DOHH2 (cell line): ENCODE results near the gene PRL.

Source experiments
- H3F3A ChIP-seq: fragments of 200-600 bp; sonication (generic), shearing (Covaris generic); 2 replicates; pipeline ENCODE4 v1.6.0; 2016; ENCODE audit warnings: antibody characterized with exemption, mild to moderate bottlenecking; ENCODE audit not compliant: control insufficient read depth, insufficient read depth
- H3K27ac ChIP-seq: fragments of 200-600 bp; sonication (generic); 2 replicates; pipeline ENCODE4 v1.5.1; 2014; ENCODE audit warnings: low read depth, mild to moderate bottlenecking, low read length, moderate library complexity
- H3K27me3 ChIP-seq: fragments of 200-600 bp; sonication (generic); 2 replicates; pipeline ENCODE4 v1.6.1; 2014; ENCODE audit warnings: mild to moderate bottlenecking, low read length, mixed read lengths; ENCODE audit not compliant: control insufficient read depth
- H3K36me3 ChIP-seq: fragments of 200-600 bp; sonication (generic); 2 replicates; pipeline ENCODE4 v1.6.1; 2014; ENCODE audit warnings: mild to moderate bottlenecking, low read length, moderate library complexity, mixed read lengths; ENCODE audit not compliant: control insufficient read depth
- H3K4me1 ChIP-seq: fragments of 200-600 bp; sonication (generic); 2 replicates; pipeline ENCODE4 v1.6.1; 2014; ENCODE audit warnings: mild to moderate bottlenecking, low read length, mixed read lengths; ENCODE audit not compliant: control insufficient read depth
- H3K4me2 ChIP-seq: fragments of 200-600 bp; sonication (generic); 2 replicates; pipeline ENCODE4 v1.6.0; 2014; ENCODE audit warnings: mild to moderate bottlenecking, low read length, moderate library complexity
- H3K4me3 ChIP-seq: fragments of 200-600 bp; sonication (generic); 2 replicates; pipeline ENCODE4 v1.5.1; 2014; ENCODE audit warnings: mild to moderate bottlenecking, low read length, mixed read lengths
- H3K79me2 ChIP-seq: fragments of 200-600 bp; sonication (generic); 2 replicates; pipeline ENCODE4 v1.6.1; 2014; ENCODE audit warnings: mild to moderate bottlenecking, low read length, mixed read lengths; ENCODE audit not compliant: control insufficient read depth
- H3K9me2 ChIP-seq: fragments of 200-600 bp; sonication (generic); replicated peaks from 2 replicates; pipeline ENCODE4 v1.6.1; 2014; ENCODE audit warnings: mild to moderate bottlenecking, low read length, mixed read lengths; ENCODE audit not compliant: control insufficient read depth
- H3K9me3 ChIP-seq: fragments of 200-600 bp; sonication (generic); 2 replicates; pipeline ENCODE4 v1.6.1; 2014; ENCODE audit warnings: antibody characterized with exemption, low read length, mixed read lengths; ENCODE audit not compliant: control insufficient read depth, insufficient read depth
- H4K20me1 ChIP-seq: fragments of 200-600 bp; sonication (generic); 2 replicates; pipeline ENCODE4 v1.6.0; 2014; ENCODE audit warnings: low read depth, mild to moderate bottlenecking, antibody characterized with exemption, low read length, moderate library complexity; ENCODE audit not compliant: control insufficient read depth, insufficient read depth
- EZH2phosphoT487 ChIP-seq: fragments of 200-600 bp; sonication (generic); IDR thresholded peaks from 2 replicates; pipeline ENCODE4 v1.6.1; 2017; ENCODE audit warnings: borderline replicate concordance, mild to moderate bottlenecking, antibody characterized with exemption, low read length, moderate library complexity, mixed read lengths
- TF ChIP-seq, protein P1 (sequence below): fragments of 200-600 bp; sonication (generic); IDR thresholded peaks from one replicate; pipeline ENCODE4 v1.5.1; 2014; ENCODE audit warnings: antibody characterized with exemption, mild to moderate bottlenecking, low read depth, low read length; ENCODE audit not compliant: poor library complexity, severe bottlenecking

Gene PRL

GRCh38 chr6:22322103-22323030 lies 25.5 kb upstream of the PRL start:
- Histone ChIP-seq H4K20me1 (no peaks in the 10 kb centered on the region), H3K4me3 (no peak overlapping the region), H3F3A (no peaks in the 10 kb centered on the region), H3K27me3 (no peaks in the 10 kb centered on the region), H3K4me2 (no peak overlapping the region), H3K36me3 (no peaks in the 10 kb centered on the region), H3K9me2 (no peaks in the 10 kb centered on the region), H3K9me3 (peaks cover 5% of the 10 kb centered on the region; the same call in 1 of the 2 replicates), H3K27ac (no peak overlapping the region), H3K4me1 (no peaks in the 10 kb centered on the region), H3K79me2 (no peaks in the 10 kb centered on the region)
- TF ChIP-seq, protein P1, sequence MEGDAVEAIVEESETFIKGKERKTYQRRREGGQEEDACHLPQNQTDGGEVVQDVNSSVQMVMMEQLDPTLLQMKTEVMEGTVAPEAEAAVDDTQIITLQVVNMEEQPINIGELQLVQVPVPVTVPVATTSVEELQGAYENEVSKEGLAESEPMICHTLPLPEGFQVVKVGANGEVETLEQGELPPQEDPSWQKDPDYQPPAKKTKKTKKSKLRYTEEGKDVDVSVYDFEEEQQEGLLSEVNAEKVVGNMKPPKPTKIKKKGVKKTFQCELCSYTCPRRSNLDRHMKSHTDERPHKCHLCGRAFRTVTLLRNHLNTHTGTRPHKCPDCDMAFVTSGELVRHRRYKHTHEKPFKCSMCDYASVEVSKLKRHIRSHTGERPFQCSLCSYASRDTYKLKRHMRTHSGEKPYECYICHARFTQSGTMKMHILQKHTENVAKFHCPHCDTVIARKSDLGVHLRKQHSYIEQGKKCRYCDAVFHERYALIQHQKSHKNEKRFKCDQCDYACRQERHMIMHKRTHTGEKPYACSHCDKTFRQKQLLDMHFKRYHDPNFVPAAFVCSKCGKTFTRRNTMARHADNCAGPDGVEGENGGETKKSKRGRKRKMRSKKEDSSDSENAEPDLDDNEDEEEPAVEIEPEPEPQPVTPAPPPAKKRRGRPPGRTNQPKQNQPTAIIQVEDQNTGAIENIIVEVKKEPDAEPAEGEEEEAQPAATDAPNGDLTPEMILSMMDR: no peak
- no peak for TF ChIP-seq EZH2phosphoT487

DNA sequence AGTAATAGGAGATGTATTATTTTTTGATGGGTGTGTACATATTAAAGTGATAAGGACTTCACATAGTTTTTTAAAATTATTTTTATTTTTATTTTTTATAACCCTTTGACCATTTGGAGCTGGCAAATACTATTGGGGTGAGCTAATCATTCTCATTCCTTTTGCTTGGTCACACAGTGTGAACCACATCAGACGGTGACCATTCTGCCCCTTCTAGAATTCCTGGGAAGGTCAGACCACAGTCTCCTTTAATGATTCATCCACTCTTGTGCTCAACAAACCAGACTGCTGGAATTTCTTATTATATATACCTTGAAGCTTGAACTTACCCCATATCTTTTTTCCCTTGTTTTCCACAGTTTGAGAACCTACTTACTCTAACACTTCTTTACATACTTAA lies 23.9 kb upstream of the PRL start:
- H3F3A ChIP-seq: no peaks in the 10 kb centered on the region
- no peaks in the 10 kb centered on the region for H3K27me3 ChIP-seq
- no peaks in the 10 kb centered on the region for H4K20me1 ChIP-seq
- no peaks in the 10 kb centered on the region for H3K9me2 ChIP-seq
- H3K9me3 ChIP-seq: peaks cover 5% of the 10 kb centered on the region; the same call in 1 of the 2 replicates
- no peak overlapping the region for H3K4me3 ChIP-seq
- no peaks in the 10 kb centered on the region for H3K4me1 ChIP-seq
- no peak for TF ChIP-seq EZH2phosphoT487
- TF ChIP-seq, protein P1: no peak
- H3K27ac ChIP-seq: no peak overlapping the region
- H3K4me2 ChIP-seq: no peak overlapping the region
- no peaks in the 10 kb centered on the region for H3K36me3 ChIP-seq
- no peaks in the 10 kb centered on the region for H3K79me2 ChIP-seq

- no peaks in the 10 kb centered on the region for H3K79me2 ChIP-seq
- H3K9me3 ChIP-seq: peaks cover 5% of the 10 kb centered on the region; the same call in 1 of the 2 replicates
- H3K36me3 ChIP-seq: no peaks in the 10 kb centered on the region
- H3F3A ChIP-seq: no peaks in the 10 kb centered on the region
- no peak overlapping the region for H3K4me2 ChIP-seq
- TF ChIP-seq, protein P1: no peak
- TF ChIP-seq EZH2phosphoT487: no peak
- no peaks in the 10 kb centered on the region for H3K9me2 ChIP-seq
- no peaks in the 10 kb centered on the region for H3K27me3 ChIP-seq
- no peak overlapping the region for H3K4me3 ChIP-seq
- H4K20me1 ChIP-seq: no peaks in the 10 kb centered on the region
- peaks cover 7% of the 10 kb centered on the region for H3K4me1 ChIP-seq
- no peak overlapping the region for H3K27ac ChIP-seq
Observed at GRCh38 chr6:22318404-22318803, 21.6 kb upstream of the PRL start.
